UCSD-AML1 (cell line): Measurements from ENCODE around the gene NIN.

Source experiments
- DNase-seq: peaks from one replicate; lab custom pipeline; 2025; ENCODE audit not compliant: unreplicated experiment; lab: John Stamatoyannopoulos, UW

NIN gene

GRCh38 chr14:50844391-50844790 lies 13.4 kb upstream of the NIN start:
- no peak for DNase-seq

GRCh38 chr14:50839691-50840090 lies 8.7 kb upstream of the NIN start:
- no peak for DNase-seq

GRCh38 chr14:50839048-50839447 lies 8.1 kb upstream of the NIN start:
- DNase-seq, result no peak

- no peak for DNase-seq
Measured at GRCh38 chr14:50837850-50838470, 7.0 kb upstream of the NIN start.

- no peak for DNase-seq
Measured at GRCh38 chr14:50837271-50837670, 6.3 kb upstream of the NIN start.

GRCh38 chr14:50836515-50836914 lies 5.6 kb upstream of the NIN start:
- DNase-seq, result no peak

GRCh38 chr14:50835280-50835679 lies 4.3 kb upstream of the NIN start:
- DNase-seq, result no peak

GRCh38 chr14:50834802-50835276 lies 3.9 kb upstream of the NIN start:
- no peak for DNase-seq

GRCh38 chr14:50832935-50833630 lies 2.1 kb upstream of the NIN start:
- no peak for DNase-seq

GRCh38 chr14:50831726-50832168 lies 785 bp upstream of the NIN start:
- DNase-seq, result no peak

GRCh38 chr14:50830044-50830931 lies 674 bp downstream of the NIN start:
- DNase-seq, result peak; percentile 66

- peak; percentile 49 for DNase-seq
Measured at GRCh38 chr14:50829489-50830043, 1.4 kb downstream of the NIN start.

- DNase-seq, result no peak
Measured at GRCh38 chr14:50828721-50829488, 2.1 kb downstream of the NIN start.

GRCh38 chr14:50826681-50827080 lies 4.3 kb downstream of the NIN start:
- no peak for DNase-seq

GRCh38 chr14:50825307-50825706 lies 5.7 kb downstream of the NIN start:
- no peak for DNase-seq

- no peak for DNase-seq
Measured at GRCh38 chr14:50823762-50824636, 7.0 kb downstream of the NIN start.

GRCh38 chr14:50823051-50823761 lies 7.8 kb downstream of the NIN start:
- no peak for DNase-seq

GRCh38 chr14:50822501-50823042 lies 8.4 kb downstream of the NIN start:
- peak; percentile 35 for DNase-seq
